DOHH2 (cell line): Measurements from ENCODE around the gene ZNF512.
"Not testable (repeated sequence)": the region's sequence is repeated elsewhere in the genome, so short reads cannot be mapped to it uniquely, and the experiment has no call there.

Experiments
- EZH2phosphoT487 ChIP-seq: fragments of 200-600 bp; sonication (generic); IDR thresholded peaks from 2 replicates; pipeline ENCODE4 v1.6.1; 2017; ENCODE audit warnings: borderline replicate concordance, mild to moderate bottlenecking, antibody characterized with exemption, low read length, moderate library complexity, mixed read lengths
- TF ChIP-seq, protein P1 (sequence below): fragments of 200-600 bp; sonication (generic); IDR thresholded peaks from one replicate; pipeline ENCODE4 v1.5.1; 2014; ENCODE audit warnings: antibody characterized with exemption, mild to moderate bottlenecking, low read depth, low read length; ENCODE audit not compliant: poor library complexity, severe bottlenecking

DNA sequence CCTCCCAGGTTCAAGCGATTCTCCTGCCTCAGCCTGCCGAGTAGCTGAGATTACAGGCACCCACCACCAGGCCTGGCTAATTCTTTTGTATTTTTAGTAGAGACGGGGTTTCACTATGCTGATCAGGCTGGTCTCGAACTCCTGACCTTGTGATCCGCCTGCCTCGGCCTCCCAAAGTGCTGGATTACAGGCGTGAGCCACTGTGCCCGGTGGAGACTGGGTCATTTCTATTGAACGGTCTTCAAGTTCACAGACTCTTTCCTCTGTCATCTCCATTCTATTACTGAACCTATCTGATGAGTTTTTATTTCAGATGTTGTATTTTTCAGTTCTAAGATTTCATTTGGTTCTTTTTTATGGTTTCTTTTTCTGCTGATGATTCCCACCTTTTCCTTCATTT lies 12.6 kb downstream of the ZNF512 start:
- TF ChIP-seq, protein P1, sequence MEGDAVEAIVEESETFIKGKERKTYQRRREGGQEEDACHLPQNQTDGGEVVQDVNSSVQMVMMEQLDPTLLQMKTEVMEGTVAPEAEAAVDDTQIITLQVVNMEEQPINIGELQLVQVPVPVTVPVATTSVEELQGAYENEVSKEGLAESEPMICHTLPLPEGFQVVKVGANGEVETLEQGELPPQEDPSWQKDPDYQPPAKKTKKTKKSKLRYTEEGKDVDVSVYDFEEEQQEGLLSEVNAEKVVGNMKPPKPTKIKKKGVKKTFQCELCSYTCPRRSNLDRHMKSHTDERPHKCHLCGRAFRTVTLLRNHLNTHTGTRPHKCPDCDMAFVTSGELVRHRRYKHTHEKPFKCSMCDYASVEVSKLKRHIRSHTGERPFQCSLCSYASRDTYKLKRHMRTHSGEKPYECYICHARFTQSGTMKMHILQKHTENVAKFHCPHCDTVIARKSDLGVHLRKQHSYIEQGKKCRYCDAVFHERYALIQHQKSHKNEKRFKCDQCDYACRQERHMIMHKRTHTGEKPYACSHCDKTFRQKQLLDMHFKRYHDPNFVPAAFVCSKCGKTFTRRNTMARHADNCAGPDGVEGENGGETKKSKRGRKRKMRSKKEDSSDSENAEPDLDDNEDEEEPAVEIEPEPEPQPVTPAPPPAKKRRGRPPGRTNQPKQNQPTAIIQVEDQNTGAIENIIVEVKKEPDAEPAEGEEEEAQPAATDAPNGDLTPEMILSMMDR: not testable (repeated sequence)
- not testable (repeated sequence) for TF ChIP-seq EZH2phosphoT487
